Urothelium cell line (cell line): Measurements from ENCODE around the gene GRB2.
"Not testable (repeated sequence)": the region's sequence is repeated elsewhere in the genome, so short reads cannot be mapped to it uniquely, and the experiment has no call there.

Source experiments
- DNase-seq: peaks from one replicate; pipeline ENCODE4 v3.0.0; 2011; ENCODE audit warnings: low spot score, mixed read lengths
- FAIRE-seq: peaks from 2 replicates; lab custom pipeline; 2011; peaks lifted over from hg19 to GRCh38; lab: Jason Lieb, UNC

GRB2 gene

DNA sequence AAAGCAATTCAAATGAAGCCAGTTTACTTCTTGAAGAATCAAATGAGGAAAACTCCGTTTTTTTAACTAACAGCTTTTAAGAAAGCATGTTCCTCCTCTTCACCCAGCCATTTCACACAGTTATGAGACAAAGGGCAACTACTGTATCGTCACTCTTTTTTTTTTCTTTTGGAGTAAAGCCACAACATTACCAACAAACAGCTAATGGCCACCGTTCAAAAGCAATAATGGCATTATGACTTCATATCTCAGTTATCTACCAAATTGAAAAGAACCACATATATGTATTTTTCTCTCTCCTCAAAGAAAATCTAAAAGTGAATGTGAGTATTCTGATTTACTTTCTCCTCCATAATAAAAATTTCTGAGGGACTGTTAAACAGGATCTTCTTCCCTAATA is 14.5 kb downstream of the GRB2 start:
- FAIRE-seq (no peak), DNase-seq (no peak)

DNA sequence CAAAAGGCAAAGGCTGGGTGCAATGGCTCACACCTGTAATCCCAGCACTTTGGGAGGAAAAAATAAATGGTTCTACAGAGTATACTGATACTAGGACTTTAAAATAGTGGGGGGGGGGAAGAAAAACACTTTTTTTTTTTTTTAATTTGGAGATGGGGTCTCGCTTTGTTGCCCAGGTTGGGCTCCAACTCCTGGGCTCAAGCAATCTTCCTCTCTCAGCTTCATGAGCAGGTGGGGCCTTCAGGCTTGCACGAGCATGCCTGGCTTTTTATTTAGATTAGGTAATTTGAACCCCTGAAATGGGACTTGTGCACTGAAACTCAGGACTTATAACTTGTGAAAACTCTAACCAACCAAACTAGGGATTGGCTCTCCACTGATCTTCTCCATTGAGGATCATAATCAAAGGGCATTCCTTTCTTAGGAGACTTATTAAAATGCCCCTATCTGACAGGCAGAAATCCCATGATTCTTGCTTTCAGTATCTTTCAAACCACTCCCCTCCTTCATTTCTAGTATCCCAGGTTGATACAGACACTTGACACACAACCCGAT is 16.9 kb downstream of the GRB2 start:
- DNase-seq (no peak), FAIRE-seq (no peak)

DNA sequence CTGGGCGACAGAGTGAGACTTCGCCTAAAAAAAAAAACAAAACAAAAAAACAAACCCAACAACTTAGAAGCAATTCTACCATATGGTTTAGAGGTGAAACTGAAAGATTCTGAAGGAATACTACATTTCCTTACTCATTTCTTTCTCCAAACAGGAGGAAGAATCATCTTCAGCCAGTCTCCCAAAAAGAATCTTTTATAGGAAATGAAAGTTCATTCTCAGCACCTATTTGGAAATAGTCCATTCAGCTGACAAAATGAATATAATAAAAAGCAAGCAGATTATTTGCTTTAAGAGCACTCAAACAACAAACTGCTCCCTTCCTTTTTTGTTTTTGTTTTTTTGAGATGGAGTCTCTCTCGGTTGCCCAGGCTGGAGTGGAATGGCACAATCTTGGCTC is 17.7 kb downstream of the GRB2 start:
- DNase-seq: no peak
- FAIRE-seq: no peak

DNA sequence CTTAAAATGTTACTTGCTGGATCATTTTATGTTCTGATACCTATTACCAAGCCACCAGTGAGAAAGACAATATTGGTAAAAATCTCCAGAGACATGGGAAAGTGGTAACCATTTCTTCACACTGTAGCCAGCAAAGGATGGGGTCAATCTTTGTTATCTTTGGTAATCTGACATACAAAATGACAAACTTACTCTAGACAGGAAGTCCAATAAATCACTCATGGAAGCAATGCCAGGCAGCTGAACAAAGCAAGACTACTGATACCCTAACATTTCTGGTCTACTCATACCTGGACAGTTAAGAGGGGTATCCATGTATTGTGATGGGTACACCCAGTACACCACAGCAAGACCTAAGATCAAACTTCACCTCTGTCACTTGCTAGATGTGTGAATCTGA is 19.0 kb downstream of the GRB2 start:
- DNase-seq (no peak), FAIRE-seq (no peak)

DNA sequence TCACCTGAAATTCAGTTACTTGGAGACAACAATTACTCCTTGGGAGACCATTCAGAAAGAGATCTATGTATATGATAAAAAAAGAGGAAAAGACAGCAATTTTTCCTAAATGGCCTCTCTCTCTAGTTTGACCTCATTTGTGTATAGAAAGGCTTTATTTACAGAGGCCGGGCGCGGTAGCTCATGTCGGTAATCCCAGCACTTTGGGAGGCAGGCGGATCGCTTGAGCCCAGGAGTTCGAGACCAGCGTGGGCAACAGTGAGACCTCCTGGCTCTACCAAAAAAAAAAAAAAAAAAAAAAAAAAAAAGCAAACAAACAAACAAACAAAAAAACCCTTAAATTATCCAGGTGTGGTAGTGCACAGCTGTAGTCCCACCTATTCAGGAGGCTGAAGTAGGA is 20.7 kb downstream of the GRB2 start:
- FAIRE-seq (no peak), DNase-seq (no peak)

DNA sequence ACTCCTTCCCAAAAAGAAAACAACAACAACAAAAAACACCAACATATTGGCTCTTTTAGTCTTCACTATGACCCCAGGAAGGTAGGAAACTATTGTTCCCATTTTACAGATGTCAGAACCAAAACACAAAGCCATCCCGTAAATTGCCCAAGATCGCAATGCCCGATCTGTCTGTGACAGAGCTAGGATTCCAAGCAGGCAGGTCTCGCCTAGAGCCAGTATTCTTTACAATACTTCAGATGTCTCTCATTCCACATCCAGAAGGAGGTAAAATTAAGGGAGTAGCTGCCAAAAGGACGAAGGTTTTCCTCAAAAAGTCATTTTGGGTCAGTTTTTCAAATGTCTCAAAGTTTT is 21.7 kb downstream of the GRB2 start:
- FAIRE-seq: no peak

DNA sequence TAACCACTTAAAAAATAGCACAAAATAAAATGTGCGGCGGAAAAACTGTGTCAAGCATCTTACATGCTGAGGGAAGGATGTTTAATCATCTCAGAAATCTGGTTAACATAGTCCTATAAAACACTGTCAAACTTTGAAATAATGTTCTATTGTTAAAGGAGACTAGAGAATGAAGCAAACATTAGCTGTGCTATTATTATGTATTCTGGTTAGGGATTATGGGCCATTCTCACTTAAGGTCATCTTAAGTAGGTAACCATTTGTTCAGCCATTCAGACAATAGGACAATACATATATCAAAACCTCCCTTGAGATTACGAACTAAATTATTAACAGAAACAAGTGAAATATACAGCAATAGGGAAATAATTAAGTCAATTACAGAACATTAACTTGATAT is 24.7 kb downstream of the GRB2 start:
- FAIRE-seq (no peak), DNase-seq (no peak)

More for the DNA sequence above, 21.7 kb downstream of the GRB2 start:
- DNase-seq: no peak

DNA sequence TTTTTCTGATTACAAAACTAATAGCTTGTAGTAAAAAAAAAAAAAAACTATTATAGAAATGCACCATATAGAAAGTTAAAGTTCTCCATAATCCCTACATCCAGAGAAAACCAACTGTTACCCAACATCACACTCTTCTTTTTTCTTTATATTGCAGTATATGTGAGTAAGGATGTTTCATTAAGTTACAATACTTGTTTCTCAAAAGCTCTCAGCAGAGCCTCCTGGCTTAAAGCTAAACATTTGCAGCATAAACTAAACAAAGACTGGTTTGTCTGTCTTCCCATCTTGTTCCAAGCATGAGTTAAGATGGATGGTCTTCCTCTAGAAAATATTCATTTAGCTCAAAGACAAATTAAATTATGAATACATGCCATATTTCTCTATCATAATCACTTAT is 25.2 kb downstream of the GRB2 start:
- FAIRE-seq (no peak), DNase-seq (no peak)

DNA sequence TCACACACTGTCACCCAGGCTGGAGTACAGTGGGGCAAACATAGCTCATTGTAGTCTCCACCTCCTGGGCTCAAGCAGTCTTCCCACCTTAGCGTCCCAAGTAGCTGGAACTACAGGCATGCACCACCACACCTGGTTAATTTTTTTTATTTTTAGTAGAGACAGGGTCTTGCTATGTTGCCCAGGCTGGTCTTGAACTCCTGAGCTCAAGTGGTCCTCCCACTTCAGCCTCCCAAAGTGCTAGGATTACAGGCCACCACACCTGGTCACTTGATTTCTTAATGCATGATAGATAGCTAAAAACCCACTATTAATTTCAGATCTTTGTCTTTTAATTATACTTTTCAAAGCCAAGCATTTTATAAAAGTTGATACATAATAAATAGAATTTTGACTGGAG is 26.1 kb downstream of the GRB2 start:
- FAIRE-seq, DNase-seq: not testable (repeated sequence)

DNA sequence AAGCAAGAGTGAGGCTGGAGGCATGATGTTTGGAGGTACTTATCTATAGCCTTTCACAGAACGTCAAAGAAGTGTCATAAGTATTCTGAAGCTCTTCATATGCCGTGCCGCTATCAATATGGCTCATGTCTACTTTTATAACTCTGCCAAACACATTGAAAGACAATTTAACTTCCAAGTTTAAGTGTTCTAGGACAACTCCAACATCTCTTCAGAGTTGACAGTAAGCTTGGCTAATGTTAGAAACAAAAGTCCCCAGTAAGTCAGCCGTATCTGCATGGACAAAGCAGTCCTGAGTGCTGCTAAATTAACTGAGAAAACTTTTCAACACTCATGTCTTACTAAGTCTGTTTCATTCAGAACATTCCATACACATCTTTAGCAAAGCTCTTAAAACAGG is 32.2 kb downstream of the GRB2 start:
- DNase-seq: no peak
- no peak for FAIRE-seq

DNA sequence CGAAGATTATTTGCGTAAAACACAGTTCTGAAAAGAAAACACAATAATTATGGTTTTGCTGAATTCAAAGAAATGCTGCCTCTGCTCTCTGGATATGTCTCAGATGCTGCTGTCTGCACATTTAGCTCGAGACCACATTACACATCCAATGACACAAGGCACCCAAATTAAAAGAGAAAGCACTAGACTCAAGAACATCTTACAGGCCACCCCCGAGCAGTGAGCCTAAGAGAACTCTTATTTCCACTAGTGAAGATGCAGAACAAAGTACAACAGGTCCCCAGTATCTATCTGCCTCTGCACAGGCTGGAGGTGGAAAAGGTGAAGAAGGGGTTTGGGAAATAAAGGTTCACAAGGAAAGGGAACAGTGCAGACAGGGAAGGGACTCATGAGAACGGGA is 33.5 kb downstream of the GRB2 start:
- DNase-seq (no peak), FAIRE-seq (no peak)

DNA sequence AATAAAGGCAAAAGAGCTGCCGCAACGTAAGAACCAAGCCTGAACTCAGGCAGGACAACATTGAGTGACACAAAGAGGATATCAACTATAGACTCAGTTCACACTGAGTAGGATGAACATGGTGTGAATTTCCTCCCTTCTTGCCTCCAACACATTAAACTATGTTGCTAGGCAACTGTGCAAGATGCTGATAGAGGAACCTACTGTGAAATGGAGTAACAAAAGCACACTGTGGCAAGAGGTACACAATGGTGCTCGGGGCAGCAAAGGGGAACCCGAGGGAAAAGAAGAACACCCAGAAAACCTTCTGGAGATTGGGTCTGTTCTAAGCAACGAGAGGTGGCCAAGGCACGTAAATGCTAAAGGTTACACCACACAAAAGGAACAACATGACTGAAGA is 34.1 kb downstream of the GRB2 start:
- FAIRE-seq: peak; percentile 55

DNA sequence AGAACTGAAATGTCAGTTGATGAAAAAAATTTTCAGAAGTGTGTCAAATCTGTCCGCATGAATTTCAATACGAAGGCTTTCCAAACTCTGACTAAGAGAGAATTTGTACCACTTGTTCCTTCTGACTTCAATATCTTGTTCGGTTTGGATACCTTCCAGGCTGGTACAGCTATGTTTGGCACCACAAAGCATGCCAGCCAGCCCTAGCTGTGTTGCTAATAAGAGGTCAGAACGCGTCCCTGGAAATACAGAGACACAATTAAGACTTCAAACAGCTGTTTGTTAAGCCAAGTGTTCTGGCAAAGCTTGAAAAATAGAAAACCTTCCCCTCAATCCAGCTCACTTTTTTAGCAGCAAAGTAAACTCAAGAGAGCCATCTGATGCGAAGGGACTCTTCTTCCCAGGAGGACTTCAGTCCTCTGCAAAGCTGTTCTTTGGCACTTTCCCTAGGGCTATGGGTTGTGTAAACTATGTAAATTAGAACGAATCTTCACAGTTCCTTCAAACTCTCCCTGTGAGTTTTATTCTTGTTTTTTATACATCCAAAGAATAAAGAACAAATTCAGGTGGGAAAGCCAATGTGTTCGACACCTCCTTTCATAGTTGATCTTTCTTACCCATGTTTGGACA is 35.1 kb downstream of the GRB2 start:
- DNase-seq (no peak), FAIRE-seq (no peak)

More for the DNA sequence above, 34.1 kb downstream of the GRB2 start:
- no peak for DNase-seq

DNA sequence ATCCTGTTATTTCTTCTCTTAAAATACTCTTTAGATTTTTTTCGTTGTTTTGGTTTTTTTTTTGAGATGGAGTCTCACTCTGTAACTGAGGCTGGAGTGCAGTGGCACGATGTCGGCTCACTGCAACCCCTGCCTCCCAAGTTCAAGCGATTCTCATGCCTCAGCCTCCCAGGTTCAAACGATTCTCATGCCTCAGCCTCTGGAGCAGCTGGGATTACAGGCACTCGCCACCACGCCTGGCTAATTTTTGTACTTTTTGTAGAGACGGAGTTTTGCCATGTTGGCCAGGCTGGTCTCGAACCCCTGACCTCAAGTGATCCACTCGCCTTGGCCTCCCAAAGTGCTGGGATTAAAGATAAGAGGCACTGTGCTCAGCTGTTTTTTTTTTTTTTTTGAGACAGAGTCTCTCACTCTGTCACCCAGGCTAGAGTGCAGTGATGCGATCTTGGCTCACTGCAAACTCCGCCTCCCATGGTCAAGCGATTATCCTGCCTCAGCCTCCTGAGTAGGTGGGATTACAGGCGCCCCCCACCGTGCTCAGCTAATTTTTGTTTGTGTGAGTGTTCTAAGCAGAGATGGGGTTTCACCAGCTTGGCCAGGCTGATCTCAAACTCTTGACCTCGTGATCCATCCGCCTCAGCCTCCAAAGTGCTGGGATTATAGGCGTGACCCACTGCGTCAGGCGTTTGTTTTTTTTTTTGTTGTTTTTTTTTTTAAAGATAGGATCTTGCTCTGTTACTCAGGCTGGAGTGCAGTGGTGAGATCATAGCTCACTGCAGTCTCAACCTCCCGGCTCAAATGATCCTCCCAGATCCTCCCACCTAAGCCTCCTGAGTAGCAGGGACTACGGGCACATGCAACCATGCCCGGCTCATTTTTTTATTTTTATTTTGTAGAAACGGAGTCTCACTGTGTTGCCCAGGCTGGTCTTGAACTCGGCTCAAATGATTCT is 37.4 kb downstream of the GRB2 start:
- not testable (repeated sequence) for FAIRE-seq, DNase-seq

DNA sequence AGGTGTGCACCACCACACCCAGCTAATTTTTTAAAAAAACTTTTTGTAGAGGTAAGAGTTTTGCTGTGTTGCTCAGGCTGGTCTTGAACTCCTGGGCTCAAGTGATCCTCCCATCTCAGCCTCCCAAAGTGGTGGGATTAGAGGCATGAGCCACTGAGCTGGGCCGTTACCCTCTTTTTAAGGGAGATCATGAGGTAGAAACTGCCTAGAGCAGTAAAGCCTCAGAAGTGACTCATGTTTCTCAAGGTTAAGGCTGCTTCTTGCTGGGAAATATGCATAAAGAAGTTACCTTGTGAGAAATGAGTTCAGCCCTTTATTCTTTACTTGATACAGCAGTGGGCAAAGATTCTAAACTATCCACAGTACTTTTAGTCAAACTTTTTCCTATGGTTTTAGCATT is 38.2 kb downstream of the GRB2 start:
- DNase-seq (no peak), FAIRE-seq (no peak)

DNA sequence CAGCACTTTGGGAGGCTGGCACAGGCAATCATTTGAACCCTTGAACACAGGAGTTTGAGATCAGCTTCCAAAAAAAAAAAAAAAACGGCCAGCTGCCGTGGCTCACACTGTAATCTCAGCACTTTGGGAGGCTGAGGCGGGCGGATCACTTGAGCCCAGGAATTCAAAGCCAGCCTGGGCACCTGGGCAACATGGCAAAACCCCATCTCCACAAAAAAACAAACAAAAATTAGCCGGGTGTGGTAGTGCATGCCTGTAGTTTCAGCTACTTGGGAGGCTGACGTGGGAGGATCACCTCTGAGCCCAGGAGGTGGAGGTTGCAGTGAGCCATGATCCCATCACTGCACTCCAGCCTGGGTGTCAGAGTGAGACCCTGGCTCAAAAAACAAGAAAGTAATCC is 39.0 kb downstream of the GRB2 start:
- no peak for FAIRE-seq

DNA sequence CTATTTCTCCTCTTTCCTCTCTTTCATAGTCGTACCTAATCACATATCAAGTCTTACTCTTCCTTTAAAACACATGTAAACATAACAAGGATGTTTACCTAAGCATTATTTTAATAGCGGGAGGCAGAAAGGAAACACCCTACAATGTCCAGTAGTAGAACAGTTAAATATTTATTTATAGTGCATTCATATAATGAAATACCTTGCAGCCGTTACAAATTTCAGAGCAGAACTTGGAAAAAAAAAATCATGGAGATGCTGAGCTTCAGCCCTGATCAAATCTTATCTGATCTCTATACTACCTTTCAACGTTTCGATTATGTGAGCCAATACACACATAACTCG is 39.6 kb downstream of the GRB2 start:
- FAIRE-seq (no peak), DNase-seq (no peak)

More for the DNA sequence above, 39.0 kb downstream of the GRB2 start:
- DNase-seq: no peak

DNA sequence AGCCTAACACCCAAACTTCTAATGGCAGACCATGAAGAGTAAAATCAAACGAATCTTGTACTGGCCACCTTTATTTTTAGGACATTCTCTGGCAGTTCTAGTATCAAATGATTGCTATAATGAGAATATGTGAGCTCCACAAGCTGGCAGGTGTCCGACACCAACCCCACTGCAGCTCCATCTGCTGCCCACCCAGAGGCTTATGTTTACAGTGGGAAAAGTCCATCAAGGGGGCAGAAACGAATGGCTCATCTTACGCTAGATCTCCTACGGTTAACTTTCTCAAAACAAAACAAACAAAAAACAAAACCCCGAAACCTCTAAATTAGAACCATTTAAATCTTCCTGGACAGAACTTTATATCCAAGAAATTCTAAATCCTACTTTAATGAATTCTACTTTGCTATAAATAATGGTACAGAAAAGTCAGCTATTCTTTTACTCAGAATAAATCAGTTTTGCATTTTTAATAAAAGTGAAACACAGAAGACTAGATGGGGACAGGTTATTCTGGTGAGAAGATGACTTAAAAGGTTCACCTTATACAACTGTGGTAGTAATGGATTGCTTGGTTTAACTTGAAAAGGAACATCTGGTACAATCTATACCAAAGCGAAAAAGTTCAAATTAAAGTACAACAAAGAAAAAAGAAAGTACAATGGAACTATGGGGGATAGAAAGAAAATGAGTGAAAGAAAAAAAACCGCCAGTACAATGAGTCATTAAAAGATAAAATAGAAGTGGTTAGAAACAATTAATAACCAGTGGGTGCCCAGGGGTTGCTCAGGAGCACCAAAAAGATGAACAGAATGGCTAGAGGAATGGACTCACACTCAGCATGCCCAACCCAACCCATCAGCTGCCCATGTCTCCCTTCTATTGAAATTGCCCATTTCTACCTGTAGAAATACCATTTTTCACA is 40.2 kb downstream of the GRB2 start:
- FAIRE-seq (no peak), DNase-seq (no peak)

DNA sequence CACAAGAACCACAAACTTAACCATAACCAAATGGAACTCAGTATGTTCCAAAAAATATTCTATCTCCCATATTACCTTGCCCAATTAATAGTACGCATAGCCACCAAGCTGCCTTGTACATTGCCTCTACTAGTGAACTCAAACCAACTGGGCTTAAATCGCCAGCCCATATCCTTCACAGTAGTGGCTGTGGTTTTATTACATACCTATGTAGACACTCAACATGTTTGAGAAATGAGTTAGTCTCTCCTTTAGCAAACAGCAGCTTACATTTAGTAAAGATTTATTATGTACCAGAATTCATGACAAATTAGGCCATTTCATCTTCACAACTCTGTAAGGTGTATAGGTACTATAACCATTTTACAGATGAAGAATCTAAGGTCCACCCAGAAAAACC is 41.4 kb downstream of the GRB2 start:
- FAIRE-seq (no peak), DNase-seq (peak; percentile 57)

DNA sequence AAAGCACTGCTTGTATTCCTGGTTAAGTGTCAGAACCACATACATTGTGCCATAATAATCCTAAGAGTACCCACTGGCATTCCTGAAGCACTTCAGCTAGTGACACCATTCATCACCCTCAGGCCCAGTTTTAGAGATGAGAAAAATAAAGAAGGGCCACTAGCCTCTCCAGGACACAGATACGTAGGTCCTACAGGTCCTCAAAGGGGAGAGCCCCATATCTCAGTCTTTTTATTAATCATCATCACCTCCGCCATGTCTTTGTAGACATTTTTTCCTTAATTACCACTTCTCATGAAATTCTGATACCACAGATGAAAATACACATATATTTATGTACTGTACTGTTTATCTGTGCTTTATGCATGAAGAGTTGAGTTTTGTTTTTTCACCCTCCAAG is 43.5 kb downstream of the GRB2 start:
- FAIRE-seq (no peak), DNase-seq (no peak)

DNA sequence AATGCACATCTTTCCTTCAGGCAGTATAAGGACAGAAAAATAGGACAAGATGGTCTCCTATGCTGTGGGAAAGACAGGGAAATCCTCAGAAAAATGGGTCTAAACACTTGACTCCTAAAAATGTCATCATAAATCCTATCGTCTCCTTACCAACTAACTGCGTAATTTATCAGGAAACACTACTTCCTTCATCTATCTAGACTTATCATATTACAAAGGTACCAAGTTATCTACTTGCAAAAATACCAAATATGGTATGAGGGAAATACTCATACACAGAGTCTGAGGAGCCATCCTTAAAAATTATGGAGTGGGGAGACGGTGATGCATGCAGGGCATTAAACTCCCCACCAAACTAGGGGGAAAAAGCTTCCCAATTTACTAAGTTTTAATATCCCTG is 44.1 kb downstream of the GRB2 start:
- no peak for FAIRE-seq
- DNase-seq: no peak
